IMR-90 (cell line): ENCODE measurements around the gene HELZ. TPM values are rescaled to one million over a fixed set of nuclear protein-coding genes. Genes with fewer than 3 reads are reported as not detected.

Source experiments
- ATAC-seq: fragments of 200-7000 bp; cut with Tn5 transposase; 2 replicates; pipeline ENCODE4 v1.9.1; 2020; ENCODE audit warnings: low read depth, mild to moderate bottlenecking, moderate library complexity
- BruUV-seq: library from RNA; stranded (reverse); fragments of 400-500 nt; replicated peaks from 2 replicates; lab custom pipeline; 2021; lab: Mats Ljungman, UMichigan
- CTCF ChIA-PET: fragments of 300-600 bp; formaldehyde crosslinking; extraction: SDS; loops from one replicate; lab custom pipeline; 2021; ENCODE audit warnings: antibody characterized with exemption; lab: Yijun Ruan, JAX
- POLR2A ChIA-PET: fragments of 300-600 bp; sonication (Branson Sonifier 250); formaldehyde crosslinking; loops from one replicate; lab custom pipeline; 2022; ENCODE audit warnings: antibody characterized with exemption; ENCODE audit not compliant: unreplicated experiment; lab: Charles Lee
- DNase-seq: peaks from one replicate; pipeline ENCODE4 v3.0.0; 2013
- H2AFZ ChIP-seq: replicated peaks from 2 replicates; pipeline ENCODE3; 2013; ENCODE audit warnings: low read length, mild to moderate bottlenecking; ENCODE audit not compliant: poor library complexity
- H2AK5ac ChIP-seq: 2 replicates; pipeline ENCODE4 v1.6.1; 2013; ENCODE audit warnings: low read depth, low read length, inconsistent platforms
- H2AK9ac ChIP-seq: replicated peaks from 2 replicates; pipeline ENCODE3; 2013; ENCODE audit warnings: mild to moderate bottlenecking, low read depth, low read length, moderate library complexity; ENCODE audit not compliant: poor library complexity
- H2BK120ac ChIP-seq: 2 replicates; pipeline ENCODE4 v1.6.1; 2013; ENCODE audit warnings: low read depth, low read length, inconsistent platforms
- H2BK15ac ChIP-seq: 3 replicates; pipeline ENCODE4 v1.6.1; 2013; ENCODE audit warnings: low read depth, low read length, inconsistent platforms
- H2BK20ac ChIP-seq: 2 replicates; pipeline ENCODE4 v1.6.1; 2013; ENCODE audit warnings: low read depth, mild to moderate bottlenecking, inconsistent platforms, low read length, moderate library complexity
- H2BK5ac ChIP-seq: 2 replicates; pipeline ENCODE4 v1.6.1; 2013; ENCODE audit warnings: mild to moderate bottlenecking, low read depth, low read length, inconsistent platforms; ENCODE audit not compliant: poor library complexity, severe bottlenecking
- H3K14ac ChIP-seq: replicated peaks from 2 replicates; pipeline ENCODE4 v1.6.1; 2013; ENCODE audit warnings: low read depth, low read length, inconsistent platforms
- H3K18ac ChIP-seq: 2 replicates; pipeline ENCODE4 v1.6.1; 2013; ENCODE audit warnings: low read depth, low read length, control low read depth
- H3K23ac ChIP-seq: 2 replicates; pipeline ENCODE4 v1.6.1; 2013; ENCODE audit warnings: low read depth, low read length, inconsistent platforms
- H3K27ac ChIP-seq: 2 replicates; pipeline ENCODE4 v1.5.1; 2013; ENCODE audit warnings: mild to moderate bottlenecking, control low read depth, low read length; ENCODE audit not compliant: insufficient read depth
- H3K27me3 ChIP-seq: 2 replicates; pipeline ENCODE4 v1.6.1; 2013; ENCODE audit warnings: low read length; ENCODE audit not compliant: control insufficient read depth, insufficient read depth
- H3K36me3 ChIP-seq: 2 replicates; pipeline ENCODE4 v1.6.1; 2013; ENCODE audit warnings: low read length, mixed read lengths; ENCODE audit not compliant: control insufficient read depth, insufficient read depth
- H3K4ac ChIP-seq: 2 replicates; pipeline ENCODE4 v1.6.1; 2013; ENCODE audit warnings: low read depth, low read length, inconsistent platforms
- H3K4me1 ChIP-seq: 2 replicates; pipeline ENCODE4 v1.6.1; 2013; ENCODE audit warnings: low read length, mixed read lengths; ENCODE audit not compliant: control insufficient read depth, insufficient read depth
- H3K4me2 ChIP-seq: 2 replicates; pipeline ENCODE4 v1.6.1; 2013; ENCODE audit warnings: low read depth, mild to moderate bottlenecking, control low read depth, low read length, moderate library complexity
- H3K4me3 ChIP-seq: 2 replicates; pipeline ENCODE4 v1.5.1; 2013; ENCODE audit warnings: low read depth, mild to moderate bottlenecking, control low read depth, low read length, moderate library complexity; ENCODE audit not compliant: insufficient read depth
- H3K56ac ChIP-seq: 2 replicates; pipeline ENCODE4 v1.6.1; 2013; ENCODE audit warnings: low read length, inconsistent platforms; ENCODE audit not compliant: insufficient read depth; ENCODE audit errors: extremely low read depth
- H3K79me1 ChIP-seq, 2 experiments: 2 replicates each; pipeline ENCODE4 v1.6.1; 2013; ENCODE audit warnings: low read length in 2 of 2, inconsistent platforms in 1 of 2, low read depth in 1 of 2
- H3K9ac ChIP-seq: 2 replicates; pipeline ENCODE4 v1.6.1; 2013; ENCODE audit warnings: low read depth, low read length, control low read depth
- H3K9me1 ChIP-seq: 2 replicates; pipeline ENCODE4 v1.6.1; 2013; ENCODE audit warnings: low read length, inconsistent platforms; ENCODE audit not compliant: insufficient read depth
- H3K9me3 ChIP-seq: 2 replicates; pipeline ENCODE4 v1.6.1; 2013; ENCODE audit warnings: low read length; ENCODE audit not compliant: control insufficient read depth, insufficient read depth
- H4K20me1 ChIP-seq: 2 replicates; pipeline ENCODE4 v1.6.1; 2013; ENCODE audit warnings: low read length, inconsistent platforms; ENCODE audit not compliant: insufficient read depth
- H4K5ac ChIP-seq: 2 replicates; pipeline ENCODE4 v1.6.1; 2013; ENCODE audit warnings: mild to moderate bottlenecking, low read depth, low read length, control low read depth
- H4K8ac ChIP-seq, 2 experiments: 2 replicates each; pipeline ENCODE4 v1.6.1; 2013; ENCODE audit warnings: low read depth in 2 of 2, low read length in 2 of 2, control low read depth in 1 of 2, inconsistent platforms in 1 of 2
- H4K91ac ChIP-seq: 2 replicates; pipeline ENCODE4 v1.6.1; 2013; ENCODE audit warnings: low read depth, low read length, inconsistent platforms; ENCODE audit not compliant: insufficient read depth
- BHLHE40 ChIP-seq: fragments of 150-350 bp; IDR thresholded peaks from 2 replicates; pipeline ENCODE4 v1.6.1; 2016; ENCODE audit warnings: mild to moderate bottlenecking, low read depth, low read length
- CEBPB ChIP-seq: IDR thresholded peaks from 2 replicates; pipeline ENCODE4 v1.6.1; 2012; ENCODE audit warnings: low read depth, low read length, improper control_type of control experiment
- CHD1 ChIP-seq: IDR thresholded peaks from 2 replicates; pipeline ENCODE4 v1.6.1; 2012; ENCODE audit warnings: low read depth, low read length, improper control_type of control experiment
- FOS ChIP-seq: fragments of 150-350 bp; IDR thresholded peaks from 2 replicates; pipeline ENCODE4 v1.6.1; 2016; ENCODE audit warnings: low read depth, low read length
- MAFK ChIP-seq: IDR thresholded peaks from 2 replicates; pipeline ENCODE4 v1.6.1; 2012; ENCODE audit warnings: low read depth, low read length, improper control_type of control experiment
- MAZ ChIP-seq: IDR thresholded peaks from 2 replicates; pipeline ENCODE4 v1.6.1; 2012; ENCODE audit warnings: low read depth, mild to moderate bottlenecking, low read length, improper control_type of control experiment, moderate library complexity, borderline replicate concordance
- MXI1 ChIP-seq: IDR thresholded peaks from 2 replicates; pipeline ENCODE4 v1.6.1; 2012; ENCODE audit warnings: low read depth, mild to moderate bottlenecking, low read length, moderate library complexity, borderline replicate concordance
- NFE2L2 ChIP-seq: fragments of 150-350 bp; IDR thresholded peaks from 2 replicates; pipeline ENCODE4 v1.6.1; 2016; ENCODE audit warnings: low read depth, mild to moderate bottlenecking, low read length
- POLR2A ChIP-seq: IDR thresholded peaks from 2 replicates; pipeline ENCODE4 v1.6.1; 2012; ENCODE audit warnings: mild to moderate bottlenecking, low read depth, low read length
- RAD21 ChIP-seq: IDR thresholded peaks from 2 replicates; pipeline ENCODE4 v1.6.1; 2012; ENCODE audit warnings: low read length, improper control_type of control experiment
- RCOR1 ChIP-seq: IDR thresholded peaks from 2 replicates; pipeline ENCODE4 v1.6.1; 2012; ENCODE audit warnings: mild to moderate bottlenecking, low read length, improper control_type of control experiment; ENCODE audit not compliant: insufficient replicate concordance
- RFX5 ChIP-seq: IDR thresholded peaks from 2 replicates; pipeline ENCODE4 v1.8.0; 2012; ENCODE audit warnings: low read depth, mild to moderate bottlenecking, low read length, moderate library complexity
- SMC3 ChIP-seq: fragments of 150-350 bp; IDR thresholded peaks from 2 replicates; pipeline ENCODE4 v1.6.1; 2016; ENCODE audit warnings: low read depth, mild to moderate bottlenecking, antibody characterized with exemption, low read length, moderate library complexity
- WGBS, 2 experiments: methylation state at CpG; one replicate each; pipeline versions ENCODE4 v1.1.5 to v1.1.7; 2013; ENCODE audit warnings: missing lambda C conversion rate in 2 of 2; ENCODE audit not compliant: insufficient read length in 1 of 2; ENCODE audit errors: extremely low coverage in 2 of 2; 5-methylcytosine and 5-hydroxymethylcytosine counted together
- dilution Hi-C: fragments of 300-500 bp; cut with HindIII; formaldehyde crosslinking; loops from one replicate; pipeline ENCODE4 v1.14.3; 2018; ENCODE audit warnings: low sequenced_read_pairs; ENCODE audit not compliant: unreplicated experiment
- in situ Hi-C: fragments of 300-500 bp; cut with MboI; formaldehyde crosslinking; loops from 3 replicates; pipeline ENCODE4 v1.14.3; 2019; ENCODE audit warnings: low sequenced_read_pairs, inconsistent platforms, mixed read lengths
- intact Hi-C: fragments of 100-400 bp; cut with micrococcal nuclease; formaldehyde crosslinking; loops from 2 replicates; pipeline ENCODE4 v1.10.0; 2022
- polyA plus RNA-seq, 3 experiments: library from polyadenylated mRNA; depleted of rRNA; stranded (reverse); fragments of >200 nt; gene quantifications; 2 replicates each; pipeline ENCODE4 v1.2.3, GENCODE V29; 2012; ENCODE audit warnings: low replicate concordance in 1 of 3
- total RNA-seq: library from RNA; depleted of rRNA; stranded (reverse); fragments of >200 nt; gene quantifications from 2 replicates; pipeline ENCODE4 v1.2.3, GENCODE V29; 2012
- TF ChIP-seq, protein P1 (sequence below): conservative IDR thresholded peaks from 2 replicates; pipeline ENCODE4 v1.5.1; 2012; ENCODE audit warnings: mild to moderate bottlenecking, low read depth, low read length, improper control_type of control experiment
- TF ChIP-seq, protein P2 (sequence below): fragments of 150-350 bp; IDR thresholded peaks from 2 replicates; pipeline ENCODE4 v1.6.1; 2016; ENCODE audit warnings: low read depth, mild to moderate bottlenecking, low read length, moderate library complexity, borderline replicate concordance
- TF ChIP-seq, protein P3 (sequence below): fragments of 150-350 bp; IDR thresholded peaks from 2 replicates; pipeline ENCODE4 v1.6.1; 2017; ENCODE audit warnings: mild to moderate bottlenecking, antibody characterized with exemption, low read length, low read depth

HELZ gene
- total and polyA plus RNA-seq, 2 of the 4 experiments (the other 2 are of a cell fraction), result 8.0 to 60.6 TPM

DNA sequence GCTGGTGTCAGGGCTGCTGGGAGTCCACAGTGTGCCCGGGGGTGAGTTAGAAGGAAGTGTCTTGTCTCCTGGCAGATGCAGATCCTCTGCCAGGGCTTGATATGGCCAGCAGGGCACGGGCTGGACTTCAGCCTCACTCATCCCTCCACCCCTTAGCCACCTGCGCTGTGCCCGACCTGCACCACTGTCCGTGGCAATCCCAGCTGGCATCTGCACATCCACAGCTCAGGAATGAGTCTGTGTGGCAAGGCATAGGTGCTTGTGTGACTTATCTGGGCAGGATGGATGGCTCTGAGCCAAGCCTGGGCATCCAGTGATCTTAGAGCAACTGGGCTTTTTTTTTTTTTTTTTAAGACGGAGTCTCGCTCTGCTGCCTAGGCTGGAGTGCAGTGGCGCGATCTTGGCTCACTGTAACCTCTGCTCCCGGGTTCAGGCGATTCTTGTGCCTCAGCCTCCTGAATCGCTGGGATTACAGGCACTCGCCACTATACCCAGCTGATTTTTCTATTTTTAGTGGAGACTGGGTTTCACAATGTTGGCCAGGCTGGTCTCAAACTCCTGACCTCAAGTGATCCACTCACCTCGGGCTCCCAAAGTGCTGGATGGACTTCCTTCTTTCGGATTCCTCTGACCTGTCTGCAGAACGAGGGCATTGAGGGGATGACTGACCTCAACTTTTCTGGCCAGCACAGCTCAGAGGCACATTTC is 223.1 kb downstream of the HELZ start:
- in situ Hi-C loops, result no loop called here
- no peak overlapping the region for H3K18ac ChIP-seq
- H4K20me1 ChIP-seq, result no peaks in the 10 kb centered on the region
- WGBS, 2 experiments, result 60% methylated on average over 1 of the region's 16 CpGs; no CpG with 5 or more reads in 1 of the 2 experiments
- H3K36me3 ChIP-seq, result no peaks in the 10 kb centered on the region
- no peak overlapping the region for H3K4ac ChIP-seq
- H3K27me3 ChIP-seq, result peaks cover 29% of the 10 kb centered on the region
- no peaks in the 10 kb centered on the region for H3K9me3 ChIP-seq
- H3K27ac ChIP-seq, result no peak overlapping the region
- no peak overlapping the region for H2BK120ac ChIP-seq
- TF ChIP-seq POLR2A (no peak), RFX5 (no peak), FOS (no peak), RAD21 (no peak), CHD1 (no peak), MAZ (no peak), MAFK (no peak), SMC3 (no peak), MXI1 (no peak), RCOR1 (no peak), NFE2L2 (no peak), CEBPB (no peak), BHLHE40 (no peak)
- TF ChIP-seq, protein P1, sequence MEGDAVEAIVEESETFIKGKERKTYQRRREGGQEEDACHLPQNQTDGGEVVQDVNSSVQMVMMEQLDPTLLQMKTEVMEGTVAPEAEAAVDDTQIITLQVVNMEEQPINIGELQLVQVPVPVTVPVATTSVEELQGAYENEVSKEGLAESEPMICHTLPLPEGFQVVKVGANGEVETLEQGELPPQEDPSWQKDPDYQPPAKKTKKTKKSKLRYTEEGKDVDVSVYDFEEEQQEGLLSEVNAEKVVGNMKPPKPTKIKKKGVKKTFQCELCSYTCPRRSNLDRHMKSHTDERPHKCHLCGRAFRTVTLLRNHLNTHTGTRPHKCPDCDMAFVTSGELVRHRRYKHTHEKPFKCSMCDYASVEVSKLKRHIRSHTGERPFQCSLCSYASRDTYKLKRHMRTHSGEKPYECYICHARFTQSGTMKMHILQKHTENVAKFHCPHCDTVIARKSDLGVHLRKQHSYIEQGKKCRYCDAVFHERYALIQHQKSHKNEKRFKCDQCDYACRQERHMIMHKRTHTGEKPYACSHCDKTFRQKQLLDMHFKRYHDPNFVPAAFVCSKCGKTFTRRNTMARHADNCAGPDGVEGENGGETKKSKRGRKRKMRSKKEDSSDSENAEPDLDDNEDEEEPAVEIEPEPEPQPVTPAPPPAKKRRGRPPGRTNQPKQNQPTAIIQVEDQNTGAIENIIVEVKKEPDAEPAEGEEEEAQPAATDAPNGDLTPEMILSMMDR, result no peak
- TF ChIP-seq, protein P2, sequence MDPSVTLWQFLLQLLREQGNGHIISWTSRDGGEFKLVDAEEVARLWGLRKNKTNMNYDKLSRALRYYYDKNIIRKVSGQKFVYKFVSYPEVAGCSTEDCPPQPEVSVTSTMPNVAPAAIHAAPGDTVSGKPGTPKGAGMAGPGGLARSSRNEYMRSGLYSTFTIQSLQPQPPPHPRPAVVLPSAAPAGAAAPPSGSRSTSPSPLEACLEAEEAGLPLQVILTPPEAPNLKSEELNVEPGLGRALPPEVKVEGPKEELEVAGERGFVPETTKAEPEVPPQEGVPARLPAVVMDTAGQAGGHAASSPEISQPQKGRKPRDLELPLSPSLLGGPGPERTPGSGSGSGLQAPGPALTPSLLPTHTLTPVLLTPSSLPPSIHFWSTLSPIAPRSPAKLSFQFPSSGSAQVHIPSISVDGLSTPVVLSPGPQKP, result no peak
- TF ChIP-seq, protein P3, sequence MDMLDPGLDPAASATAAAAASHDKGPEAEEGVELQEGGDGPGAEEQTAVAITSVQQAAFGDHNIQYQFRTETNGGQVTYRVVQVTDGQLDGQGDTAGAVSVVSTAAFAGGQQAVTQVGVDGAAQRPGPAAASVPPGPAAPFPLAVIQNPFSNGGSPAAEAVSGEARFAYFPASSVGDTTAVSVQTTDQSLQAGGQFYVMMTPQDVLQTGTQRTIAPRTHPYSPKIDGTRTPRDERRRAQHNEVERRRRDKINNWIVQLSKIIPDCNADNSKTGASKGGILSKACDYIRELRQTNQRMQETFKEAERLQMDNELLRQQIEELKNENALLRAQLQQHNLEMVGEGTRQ, result no peak
- intact Hi-C loops, result no loop called here
- no TSS peak for BruUV-seq
- H3K4me3 ChIP-seq, result no peak overlapping the region
- H4K5ac ChIP-seq, result no peak overlapping the region
- POLR2A ChIA-PET, result no interaction called here
- H3K79me1 ChIP-seq, result no peaks in the 10 kb centered on the region
- H4K8ac ChIP-seq, result no peak overlapping the region
- no peak for ATAC-seq
- H4K91ac ChIP-seq, result no peak overlapping the region
- no peak overlapping the region for H3K56ac ChIP-seq
- DNase-seq, result no peak
- peaks cover 8% of the 10 kb centered on the region; the same call in 1 of the 2 replicates for H3K9me1 ChIP-seq
- H2BK15ac ChIP-seq, result no peak overlapping the region
- H3K4me1 ChIP-seq, result no peaks in the 10 kb centered on the region
- dilution Hi-C loops, result no loop called here
- H2BK5ac ChIP-seq, result no peak overlapping the region
- no peak overlapping the region for H3K14ac ChIP-seq
- H3K4me2 ChIP-seq, result no peak overlapping the region
- H3K23ac ChIP-seq, result no peak overlapping the region
- CTCF ChIA-PET, result no interaction called here
- H2AK5ac ChIP-seq, result no peak overlapping the region
- H2AK9ac ChIP-seq, result no peak overlapping the region
- H3K9ac ChIP-seq, result no peak overlapping the region
- no peak overlapping the region for H2AFZ ChIP-seq
- H2BK20ac ChIP-seq, result no peak overlapping the region
